Activated CD4-positive, alpha-beta T cell treated with anti-CD3 and anti-CD28 coated beads for 36 hours (primary cell): ENCODE results near the gene ZNF341. TPM values are rescaled to one million over a fixed set of nuclear protein-coding genes. Genes with fewer than 3 reads are reported as not detected.
A peak's percentile ranks its signal among the peaks of the same experiment; 100 is the strongest.

ENCODE experiments used
- ATAC-seq: fragments of 200-7000 bp; cut with Tn5 transposase; one replicate; pipeline ENCODE4 v1.10.0; 2021; ENCODE audit warnings: mild to moderate bottlenecking, moderate library complexity
- CTCF ChIA-PET: fragments of 350-600 bp; sonication (Branson Sonifier 250); formaldehyde crosslinking; loops from one replicate; lab custom pipeline; 2021; ENCODE audit warnings: antibody characterized with exemption; lab: Charles Lee
- POLR2A ChIA-PET: fragments of 350-600 bp; sonication (Branson Sonifier 250); formaldehyde crosslinking; loops from one replicate; lab custom pipeline; 2021; ENCODE audit warnings: antibody characterized with exemption, inconsistent platforms; lab: Charles Lee
- DNase-seq: peaks from one replicate; pipeline ENCODE4 v3.0.0-alpha.2; 2020
- H3K27ac Mint-ChIP-seq: one replicate; pipeline ENCODE4 v1.8.0; 2021; ENCODE audit warnings: mixed read lengths
- H3K27me3 Mint-ChIP-seq: one replicate; pipeline ENCODE4 v1.8.0; 2021; ENCODE audit warnings: mixed read lengths
- H3K36me3 Mint-ChIP-seq: one replicate; pipeline ENCODE4 v1.8.0; 2021; ENCODE audit warnings: low read depth, mixed read lengths
- H3K4me1 Mint-ChIP-seq: one replicate; pipeline ENCODE4 v1.8.0; 2021; ENCODE audit warnings: mixed read lengths
- H3K4me3 Mint-ChIP-seq: one replicate; pipeline ENCODE4 v1.8.0; 2021; ENCODE audit warnings: mild to moderate bottlenecking, moderate library complexity, mixed read lengths
- H3K9me3 Mint-ChIP-seq: one replicate; pipeline ENCODE4 v1.8.0; 2021; ENCODE audit warnings: low read depth, mixed read lengths
- intact Hi-C, 2 experiments: fragments of 100-400 bp; cut with DNase I in 1 of 2; cut with micrococcal nuclease in 1 of 2; formaldehyde crosslinking; loops; one replicate each; pipeline versions ENCODE4 v1.14.2 to v1.15.1; 2022 to 2024; cut with DNase I, micrococcal nuclease
- total RNA-seq, 2 experiments: library from RNA; stranded (reverse); gene quantifications; one replicate each; pipeline ENCODE4 v1.2.3, GENCODE V29; 2021

Gene ZNF341
- total RNA-seq, 2 experiments from 2014 or later: 4.3 to 6.1 TPM

GRCh38 chr20:33826270-33826897 is 94.6 kb downstream of the ZNF341 start:
- no peak for DNase-seq
- Mint-ChIP-seq H3K27me3 (no peaks in the 10 kb centered on the region), H3K9me3 (no peaks in the 10 kb centered on the region), H3K4me1 (peaks cover 66% of the 10 kb centered on the region), H3K27ac (no peak overlapping the region), H3K36me3 (peaks cover 10% of the 10 kb centered on the region), H3K4me3 (no peak overlapping the region)
- intact Hi-C loops: no loop called here
- ChIA-PET POLR2A (interaction anchor here (0.8 to 1.0 kb wide), 2 partner anchors 14 kb away, joined by 3 to 4 read pairs; no protein-coding TSS in a partner anchor), CTCF (interaction anchor here (0.6 to 3.1 kb wide), 8 partner anchors 10 to 230 kb away, joined by 3 to 10 read pairs (median 4); no protein-coding TSS in a partner anchor)
- ATAC-seq: no peak

- no peak for DNase-seq
- H3K36me3 Mint-ChIP-seq: peaks cover 16% of the 10 kb centered on the region
- POLR2A ChIA-PET: interaction anchor here (0.8 kb wide), 1 partner anchor 15 kb away, joined by 4 read pairs; no protein-coding TSS in a partner anchor
- H3K9me3 Mint-ChIP-seq: no peaks in the 10 kb centered on the region
- ATAC-seq: no peak
- no peak overlapping the region for H3K27ac Mint-ChIP-seq
- CTCF ChIA-PET: interaction anchor here (1.2 to 3.1 kb wide), 4 partner anchors 10 to 36 kb away, joined by 3 to 10 read pairs (median 5); no protein-coding TSS in a partner anchor
- H3K27me3 Mint-ChIP-seq: no peaks in the 10 kb centered on the region
- H3K4me3 Mint-ChIP-seq: no peak overlapping the region
- peaks cover 64% of the 10 kb centered on the region for H3K4me1 Mint-ChIP-seq
- intact Hi-C loops: no loop called here
These were observed 95.3 kb downstream of the ZNF341 start for GRCh38 chr20:33827109-33827508.

GRCh38 chr20:33827634-33828325 is 96.0 kb downstream of the ZNF341 start:
- ChIA-PET POLR2A (no interaction called here), CTCF (interaction anchor here (0.8 to 3.1 kb wide), 4 partner anchors 9 to 36 kb away, joined by 3 to 10 read pairs (median 4); no protein-coding TSS in a partner anchor)
- Mint-ChIP-seq H3K9me3 (no peaks in the 10 kb centered on the region), H3K27me3 (no peaks in the 10 kb centered on the region), H3K27ac (no peak overlapping the region), H3K4me3 (no peak overlapping the region), H3K4me1 (peaks cover 64% of the 10 kb centered on the region), H3K36me3 (peaks cover 19% of the 10 kb centered on the region)
- intact Hi-C loops: no loop called here
- DNase-seq (no peak), ATAC-seq (no peak)

GRCh38 chr20:33828326-33828844 is 96.6 kb downstream of the ZNF341 start:
- ChIA-PET POLR2A (no interaction called here), CTCF (interaction anchor here (0.8 to 0.9 kb wide), 2 partner anchors 9 to 36 kb away, joined by 3 to 5 read pairs; no protein-coding TSS in a partner anchor)
- no peaks in the 10 kb centered on the region for H3K9me3 Mint-ChIP-seq
- no peaks in the 10 kb centered on the region for H3K27me3 Mint-ChIP-seq
- H3K4me3 Mint-ChIP-seq: no peak overlapping the region
- peaks cover 64% of the 10 kb centered on the region for H3K4me1 Mint-ChIP-seq
- ATAC-seq: no peak
- no peak for DNase-seq
- H3K36me3 Mint-ChIP-seq: peaks cover 18% of the 10 kb centered on the region
- intact Hi-C loops: no loop called here
- H3K27ac Mint-ChIP-seq: no peak overlapping the region

- peaks cover 65% of the 10 kb centered on the region for H3K4me1 Mint-ChIP-seq
- POLR2A ChIA-PET: interaction anchor here (0.6 kb wide), 1 partner anchor 403 kb away, joined by 3 read pairs; no protein-coding TSS in a partner anchor
- no peaks in the 10 kb centered on the region for H3K9me3 Mint-ChIP-seq
- H3K27me3 Mint-ChIP-seq: no peaks in the 10 kb centered on the region
- no peak overlapping the region for H3K4me3 Mint-ChIP-seq
- peaks cover 25% of the 10 kb centered on the region for H3K36me3 Mint-ChIP-seq
- CTCF ChIA-PET: interaction anchor here (0.6 kb wide), 1 partner anchor 18 kb away, joined by 4 read pairs; no protein-coding TSS in a partner anchor
- no peak overlapping the region for H3K27ac Mint-ChIP-seq
- no peak for ATAC-seq
- DNase-seq: no peak
- intact Hi-C loops: no loop called here
These were observed 97.3 kb downstream of the ZNF341 start for GRCh38 chr20:33828967-33829560.

GRCh38 chr20:33829636-33830035 is 97.8 kb downstream of the ZNF341 start:
- Mint-ChIP-seq H3K4me3 (no peak overlapping the region), H3K4me1 (peaks cover 60% of the 10 kb centered on the region), H3K27ac (peak overlapping the region; percentile 11), H3K36me3 (peaks cover 24% of the 10 kb centered on the region), H3K27me3 (no peaks in the 10 kb centered on the region), H3K9me3 (no peaks in the 10 kb centered on the region)
- POLR2A ChIA-PET: interaction anchor here (0.6 to 0.9 kb wide), 2 partner anchors 14 to 404 kb away, joined by 3 read pairs; no protein-coding TSS in a partner anchor
- DNase-seq: no peak
- CTCF ChIA-PET: interaction anchor here (0.6 kb wide), 1 partner anchor 19 kb away, joined by 4 read pairs; no protein-coding TSS in a partner anchor
- no peak for ATAC-seq
- intact Hi-C loops: no loop called here

- intact Hi-C loops: no loop called here
- CTCF ChIA-PET: interaction anchor here (0.6 to 0.7 kb wide), 2 partner anchors 21 to 1537 kb away, joined by 3 read pairs; no protein-coding TSS in a partner anchor
- POLR2A ChIA-PET: interaction anchor here (0.9 kb wide), 1 partner anchor 13 kb away, joined by 3 read pairs; no protein-coding TSS in a partner anchor
- no peak for ATAC-seq
- peaks cover 56% of the 10 kb centered on the region for H3K4me1 Mint-ChIP-seq
- no peaks in the 10 kb centered on the region for H3K27me3 Mint-ChIP-seq
- no peak for DNase-seq
- H3K9me3 Mint-ChIP-seq: no peaks in the 10 kb centered on the region
- H3K4me3 Mint-ChIP-seq: no peak overlapping the region
- H3K27ac Mint-ChIP-seq: no peak overlapping the region
- peaks cover 28% of the 10 kb centered on the region for H3K36me3 Mint-ChIP-seq
These were observed 98.6 kb downstream of the ZNF341 start for GRCh38 chr20:33830371-33830770.

GRCh38 chr20:33832103-33832804 is 100.5 kb downstream of the ZNF341 start:
- ChIA-PET CTCF (interaction anchor here (0.7 kb wide), 1 partner anchor 22 kb away, joined by 3 read pairs; no protein-coding TSS in a partner anchor), POLR2A (no interaction called here)
- no peak overlapping the region for H3K4me3 Mint-ChIP-seq
- no peaks in the 10 kb centered on the region for H3K9me3 Mint-ChIP-seq
- peaks cover 29% of the 10 kb centered on the region for H3K36me3 Mint-ChIP-seq
- no peak overlapping the region for H3K27ac Mint-ChIP-seq
- no peak for DNase-seq
- intact Hi-C loops: no loop called here
- no peak for ATAC-seq
- H3K4me1 Mint-ChIP-seq: peaks cover 52% of the 10 kb centered on the region
- H3K27me3 Mint-ChIP-seq: no peaks in the 10 kb centered on the region

GRCh38 chr20:33833333-33833732 is 101.5 kb downstream of the ZNF341 start:
- Mint-ChIP-seq H3K27ac (peak overlapping the region; percentile 1), H3K9me3 (no peaks in the 10 kb centered on the region), H3K27me3 (no peaks in the 10 kb centered on the region), H3K36me3 (peaks cover 29% of the 10 kb centered on the region), H3K4me3 (no peak overlapping the region), H3K4me1 (peaks cover 51% of the 10 kb centered on the region)
- POLR2A ChIA-PET: no interaction called here
- intact Hi-C loops: no loop called here
- CTCF ChIA-PET: no interaction called here
- ATAC-seq: no peak
- no peak for DNase-seq

- CTCF ChIA-PET: no interaction called here
- H3K36me3 Mint-ChIP-seq: peaks cover 29% of the 10 kb centered on the region
- H3K4me1 Mint-ChIP-seq: peaks cover 49% of the 10 kb centered on the region
- POLR2A ChIA-PET: no interaction called here
- no peak for DNase-seq
- H3K27me3 Mint-ChIP-seq: no peaks in the 10 kb centered on the region
- H3K27ac Mint-ChIP-seq: no peak overlapping the region
- ATAC-seq: no peak
- H3K4me3 Mint-ChIP-seq: no peak overlapping the region
- intact Hi-C loops: no loop called here
- no peaks in the 10 kb centered on the region for H3K9me3 Mint-ChIP-seq
These were observed 103.9 kb downstream of the ZNF341 start for GRCh38 chr20:33835615-33836172.
